Activated CD4-positive, alpha-beta T cell treated with anti-CD3 and anti-CD28 coated beads, Interleukin-2, amount 10 ng/mL, durations not matched to agents 24 days and 14 days (primary cell): ENCODE data around the gene PHF1. TPM values are rescaled to one million over a fixed set of nuclear protein-coding genes. Genes with fewer than 3 reads are reported as not detected.

Experiments
- DNase-seq: peaks from one replicate; pipeline ENCODE4 v3.0.0; 2022
- H3K27ac Mint-ChIP-seq: one replicate; pipeline ENCODE4 v1.8.0; 2022; ENCODE audit warnings: mild to moderate bottlenecking, mixed read lengths
- H3K27me3 Mint-ChIP-seq: one replicate; pipeline ENCODE4 v1.8.0; 2022; ENCODE audit warnings: mixed read lengths
- H3K36me3 Mint-ChIP-seq: one replicate; pipeline ENCODE4 v1.8.0; 2022; ENCODE audit warnings: low read depth, mild to moderate bottlenecking, mixed read lengths
- H3K4me1 Mint-ChIP-seq: one replicate; pipeline ENCODE4 v1.8.0; 2021; ENCODE audit warnings: mixed read lengths
- H3K4me3 Mint-ChIP-seq: one replicate; pipeline ENCODE4 v1.8.0; 2022; ENCODE audit warnings: mild to moderate bottlenecking, moderate library complexity, mixed read lengths
- H3K9me3 Mint-ChIP-seq: one replicate; pipeline ENCODE4 v1.8.0; 2021; ENCODE audit warnings: mixed read lengths
- intact Hi-C: fragments of 100-400 bp; cut with micrococcal nuclease; formaldehyde crosslinking; loops from one replicate; pipeline ENCODE4 v1.15.1; 2023
- total RNA-seq: library from RNA; stranded (reverse); gene quantifications from 2 replicates; pipeline ENCODE4 v1.2.3, GENCODE V29; 2022

Gene PHF1
- total RNA-seq, 1 donor from 2014 or later, result 33.6 TPM

GRCh38 chr6:33417903-33418689, 7.3 kb downstream of the PHF1 start, which contains the start of gene CUTA:
Gene CUTA (minus strand): TSS chr6:33418107. CDS start chr6:33418000, 107 bp downstream.
- Mint-ChIP-seq H3K4me3 (peak within 1 kb of the TSS; percentile 92), H3K36me3 (peaks cover 34% of the 10 kb centered on the region)

DNA sequence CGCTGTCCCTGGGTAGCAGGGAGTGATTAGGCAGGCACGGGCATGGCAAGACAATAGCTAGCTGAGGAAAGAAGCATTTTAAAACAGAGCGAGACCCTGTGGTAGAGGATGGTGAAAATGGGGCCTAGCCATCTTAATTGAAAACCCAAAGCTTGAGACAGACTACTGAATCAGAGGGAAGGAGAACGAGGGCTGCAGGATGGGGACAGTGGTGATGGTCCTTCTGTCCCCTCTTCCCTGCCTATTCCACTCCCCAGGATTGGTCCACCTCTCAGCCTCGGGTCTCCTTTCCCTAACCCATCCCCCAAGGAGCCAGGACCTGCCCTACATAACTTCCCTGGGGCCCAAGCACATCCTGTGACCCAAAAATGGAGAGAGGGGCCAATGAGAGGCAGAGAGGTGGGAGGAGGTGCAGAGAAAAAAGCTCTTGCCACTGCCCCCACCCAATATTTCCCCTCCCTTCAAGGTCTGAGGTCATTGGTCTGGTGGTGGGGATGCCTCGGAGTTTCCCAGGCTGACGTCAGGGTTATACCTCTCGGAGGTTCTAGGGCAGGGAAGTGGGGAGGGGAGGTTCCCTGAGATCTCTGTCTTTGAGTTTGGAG, 8.0 kb downstream of the PHF1 start:
- H3K36me3 Mint-ChIP-seq, result peaks cover 34% of the 10 kb centered on the region
- peak overlapping the region; percentile 92 for H3K4me3 Mint-ChIP-seq
- peaks cover 1% of the 10 kb centered on the region for H3K27me3 Mint-ChIP-seq
- H3K9me3 Mint-ChIP-seq, result no peaks in the 10 kb centered on the region
- peak overlapping the region; percentile 96 for H3K27ac Mint-ChIP-seq
- H3K4me1 Mint-ChIP-seq, result peaks cover 66% of the 10 kb centered on the region
- intact Hi-C loops, result loop anchor here (1.0 to 10.0 kb wide), 10 partner anchors 8 to 1244 kb away; partner anchors contain the start of genes AGPAT1, B3GALT4, ITPR3 and RNF5
- peak; percentile 89 for DNase-seq

More at GRCh38 chr6:33417903-33418689, 7.3 kb downstream of the PHF1 start, which contains the start of gene CUTA:
- Mint-ChIP-seq H3K9me3 (no peaks in the 10 kb centered on the region), H3K27me3 (peaks cover 1% of the 10 kb centered on the region), H3K4me1 (peaks cover 63% of the 10 kb centered on the region), H3K27ac (peak within 1 kb of the TSS; percentile 96)
- peak; percentile 100 for DNase-seq
- intact Hi-C loops, result loop anchor here (1.0 to 10.0 kb wide), 10 partner anchors 8 to 1243 kb away; partner anchors contain the start of genes AGPAT1, B3GALT4, ITPR3 and RNF5

- Mint-ChIP-seq H3K27me3 (peaks cover 1% of the 10 kb centered on the region), H3K36me3 (peaks cover 36% of the 10 kb centered on the region), H3K9me3 (no peaks in the 10 kb centered on the region), H3K27ac (peak within 1 kb of the TSS; percentile 96), H3K4me1 (peaks cover 73% of the 10 kb centered on the region), H3K4me3 (peak within 1 kb of the TSS; percentile 92)
- peak; percentile 80 for DNase-seq
- intact Hi-C loops, result loop anchor here (2.0 to 10.0 kb wide), 5 partner anchors 35 to 1245 kb away; partner anchors contain the start of genes AGPAT1, B3GALT4, ITPR3 and RNF5
Observed at GRCh38 chr6:33419580-33420490, 9.0 kb downstream of the PHF1 start, which contains the start of gene SYNGAP1. Gene SYNGAP1 (plus strand): TSS chr6:33420065. CDS start chr6:33420265, 200 bp downstream.

GRCh38 chr6:33420491-33421343, 9.9 kb downstream of the PHF1 start:
- intact Hi-C loops, result no loop called here
- no peak for DNase-seq
- peaks cover 36% of the 10 kb centered on the region for H3K36me3 Mint-ChIP-seq
- peaks cover 1% of the 10 kb centered on the region for H3K27me3 Mint-ChIP-seq
- no peaks in the 10 kb centered on the region for H3K9me3 Mint-ChIP-seq
- peak overlapping the region; percentile 92 for H3K4me3 Mint-ChIP-seq
- H3K27ac Mint-ChIP-seq, result peak overlapping the region; percentile 10
- H3K4me1 Mint-ChIP-seq, result peaks cover 74% of the 10 kb centered on the region

DNA sequence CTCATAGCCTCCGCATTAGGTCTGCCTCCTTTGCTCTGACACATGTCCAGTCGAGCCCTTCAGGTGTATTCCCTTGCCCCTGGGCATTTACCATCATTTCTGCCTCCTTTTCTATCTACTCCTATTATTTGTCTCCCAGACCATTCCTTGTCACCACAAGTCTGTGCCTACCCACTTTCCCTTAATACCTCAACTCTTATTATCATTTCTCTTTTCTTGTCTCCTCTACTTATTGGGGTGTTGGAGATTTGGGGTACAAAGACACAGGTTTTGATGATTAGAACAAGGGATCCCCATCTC, 10.5 kb downstream of the PHF1 start:
- DNase-seq, result no peak
- Mint-ChIP-seq H3K4me3 (peak overlapping the region; percentile 92), H3K4me1 (peaks cover 71% of the 10 kb centered on the region), H3K27ac (peak overlapping the region; percentile 10), H3K27me3 (peaks cover 1% of the 10 kb centered on the region), H3K36me3 (peaks cover 30% of the 10 kb centered on the region), H3K9me3 (no peaks in the 10 kb centered on the region)
- intact Hi-C loops, result no loop called here

- intact Hi-C loops, result no loop called here
- Mint-ChIP-seq H3K27ac (peak overlapping the region; percentile 35), H3K36me3 (peaks cover 29% of the 10 kb centered on the region), H3K9me3 (no peaks in the 10 kb centered on the region), H3K4me1 (peaks cover 70% of the 10 kb centered on the region), H3K27me3 (no peaks in the 10 kb centered on the region), H3K4me3 (peak overlapping the region; percentile 92)
- no peak for DNase-seq
Observed at GRCh38 chr6:33423777-33424176, 13.0 kb downstream of the PHF1 start.

- H3K36me3 Mint-ChIP-seq, result peaks cover 29% of the 10 kb centered on the region
- intact Hi-C loops, result loop anchor here (1.0 to 5.0 kb wide), 2 partner anchors 34 to 128 kb away; partner anchors contain the start of genes KIFC1 and RGL2
- H3K9me3 Mint-ChIP-seq, result no peaks in the 10 kb centered on the region
- no peaks in the 10 kb centered on the region for H3K27me3 Mint-ChIP-seq
- no peak for DNase-seq
- peak overlapping the region; percentile 92 for H3K4me3 Mint-ChIP-seq
- H3K4me1 Mint-ChIP-seq, result peaks cover 72% of the 10 kb centered on the region
- H3K27ac Mint-ChIP-seq, result peak overlapping the region; percentile 98
Observed at GRCh38 chr6:33424855-33425667, 14.2 kb downstream of the PHF1 start.

- Mint-ChIP-seq H3K27me3 (no peaks in the 10 kb centered on the region), H3K4me1 (peaks cover 78% of the 10 kb centered on the region), H3K9me3 (no peaks in the 10 kb centered on the region), H3K36me3 (peaks cover 29% of the 10 kb centered on the region), H3K27ac (peak overlapping the region; percentile 98), H3K4me3 (peak overlapping the region; percentile 92)
- intact Hi-C loops, result loop anchor here (1.0 to 5.0 kb wide), 4 partner anchors 8 to 129 kb away; partner anchors contain the start of genes CUTA, KIFC1, PHF1 and RGL2
- peak; percentile 93 for DNase-seq
Observed at GRCh38 chr6:33425668-33426577, 15.1 kb downstream of the PHF1 start.

DNA sequence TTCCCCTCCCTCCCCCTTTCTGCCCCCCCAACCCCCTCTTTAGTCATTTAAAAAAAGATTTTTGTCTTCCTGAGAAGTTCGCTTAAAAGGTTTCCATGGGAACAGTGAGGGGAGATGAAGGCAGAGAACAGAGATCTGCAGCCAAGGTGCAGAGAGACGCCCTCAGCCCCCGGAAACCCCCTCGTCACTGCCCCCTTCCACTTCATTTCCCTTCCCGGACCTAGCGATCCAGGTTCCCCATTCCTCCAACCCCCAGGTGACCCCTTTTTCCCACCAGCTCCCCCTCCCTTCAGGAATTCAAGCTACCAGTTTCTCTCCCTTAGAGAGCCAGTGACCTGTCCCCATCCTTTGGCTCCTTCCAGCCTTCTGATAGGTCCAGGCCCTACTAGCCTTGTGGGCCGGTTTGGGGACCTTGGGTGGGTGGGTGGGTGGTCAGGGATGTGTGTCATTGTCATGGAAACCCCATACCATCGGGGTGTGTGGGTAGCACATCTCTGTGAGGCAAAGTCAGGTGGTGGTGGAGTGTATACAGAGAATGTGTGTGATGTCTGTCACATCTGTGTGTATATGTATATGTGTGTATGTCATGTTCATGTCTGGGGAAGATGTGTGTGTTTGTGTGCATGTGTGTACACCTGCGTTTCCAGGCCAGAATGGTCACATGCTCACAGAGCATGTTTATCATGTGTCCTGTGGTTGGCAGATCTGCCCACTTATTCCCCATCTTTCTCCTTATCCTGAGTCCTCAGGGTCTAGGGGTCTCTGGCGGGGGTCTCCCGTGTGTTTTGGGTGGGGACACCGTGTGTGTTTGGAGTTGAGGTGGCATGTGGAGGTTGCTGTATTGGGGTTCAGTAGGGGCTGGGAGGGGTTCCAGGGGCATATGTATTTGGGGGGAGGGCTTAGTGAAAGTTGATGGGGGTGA, 16.0 kb downstream of the PHF1 start:
- peak; percentile 78 for DNase-seq
- Mint-ChIP-seq H3K4me1 (peaks cover 74% of the 10 kb centered on the region), H3K4me3 (peak overlapping the region; percentile 92), H3K9me3 (no peaks in the 10 kb centered on the region), H3K27ac (peak overlapping the region; percentile 98), H3K27me3 (no peaks in the 10 kb centered on the region), H3K36me3 (peaks cover 29% of the 10 kb centered on the region)
- intact Hi-C loops, result loop anchor here (1.0 to 5.0 kb wide), 3 partner anchors 9 to 130 kb away; partner anchors contain the start of genes CUTA, PHF1 and RGL2

- intact Hi-C loops, result loop anchor here (2.0 to 5.0 kb wide), 2 partner anchors 17 to 130 kb away; partner anchors contain the start of genes PHF1 and RGL2
- peak; percentile 90 for DNase-seq
- Mint-ChIP-seq H3K36me3 (peaks cover 32% of the 10 kb centered on the region), H3K27ac (peak overlapping the region; percentile 98), H3K27me3 (no peaks in the 10 kb centered on the region), H3K4me1 (peaks cover 78% of the 10 kb centered on the region), H3K4me3 (peak overlapping the region; percentile 92), H3K9me3 (no peaks in the 10 kb centered on the region)
Observed at GRCh38 chr6:33427585-33428223, 16.9 kb downstream of the PHF1 start.
